ENCODE results near the gene BCL11A. TPM values are rescaled to one million over a fixed set of nuclear protein-coding genes. Genes with fewer than 3 reads are reported as not detected.

BCL11A gene
- total and polyA plus RNA-seq, 9 donors = 0.81 to 5.7 (median 3.2) TPM; not detected in 1

- Histone ChIP-seq H3K36me3 (no peaks in the 10 kb centered on the region), H3K27me3 (no peaks in the 10 kb centered on the region), H3K9me3 (peaks cover 0 to 3% of the 10 kb centered on the region in 2 donors), H3K27ac (no peak overlapping the region), H3K4me3 (no peak overlapping the region), H3K4me1 (ENCODE audit: insufficient read depth) (no peaks in the 10 kb centered on the region)
- DNase-seq = no peak
- TF ChIP-seq CTCF (IDR thresholded peaks at IDR 0.05) = no peak
- TF ChIP-seq POLR2A (IDR thresholded peaks at IDR 0.05) = no peak
- no peak for TF ChIP-seq EP300 (IDR thresholded peaks at IDR 0.05)
- 75 to 87% (median 80%) methylated on average over 2 of the region's 2 CpGs for WGBS, 3 donors
- intact Hi-C loops (cut with DNase I) = no loop called here
These were observed 5.1 kb upstream of the BCL11A start for GRCh38 chr2:60558536-60558935.

GRCh38 chr2:60557486-60557864, 4.0 kb upstream of the BCL11A start:
- no peak overlapping the region for H3K4me3 ChIP-seq
- no peaks in the 10 kb centered on the region for H3K27me3 ChIP-seq
- H3K4me1 ChIP-seq (ENCODE audit: insufficient read depth) = peaks cover under 1% of the 10 kb centered on the region
- 15 to 16% (median 16%) methylated on average over 12 of the region's 12 CpGs for WGBS, 3 donors
- no peaks in the 10 kb centered on the region for H3K36me3 ChIP-seq
- no peak for TF ChIP-seq POLR2A (IDR thresholded peaks at IDR 0.05)
- no peak for TF ChIP-seq EP300 (IDR thresholded peaks at IDR 0.05)
- TF ChIP-seq CTCF (IDR thresholded peaks at IDR 0.05) = no peak
- H3K27ac ChIP-seq = no peak overlapping the region
- H3K9me3 ChIP-seq = peaks cover 0 to 3% of the 10 kb centered on the region in 2 donors
- intact Hi-C loops (cut with DNase I) = no loop called here
- DNase-seq = no peak

GRCh38 chr2:60556576-60557485, 3.4 kb upstream of the BCL11A start:
- TF ChIP-seq EP300 (IDR thresholded peaks at IDR 0.05) (no peak), CTCF (IDR thresholded peaks at IDR 0.05) (no peak), POLR2A (IDR thresholded peaks at IDR 0.05) (no peak)
- H3K4me1 ChIP-seq (ENCODE audit: insufficient read depth) = peaks cover 4% of the 10 kb centered on the region
- no peaks in the 10 kb centered on the region for H3K27me3 ChIP-seq
- intact Hi-C loops (cut with DNase I) = no loop called here
- no peak overlapping the region for H3K27ac ChIP-seq
- H3K4me3 ChIP-seq = no peak overlapping the region
- H3K36me3 ChIP-seq = no peaks in the 10 kb centered on the region
- 3 to 5% (median 4%) methylated on average over 31 of the region's 31 CpGs for WGBS, 3 donors
- peaks cover 0 to 3% of the 10 kb centered on the region in 2 donors for H3K9me3 ChIP-seq
- DNase-seq = no peak

- no peak overlapping the region for H3K27ac ChIP-seq
These were observed 2.7 kb upstream of the BCL11A start for GRCh38 chr2:60556175-60556574.

GRCh38 chr2:60555783-60556139, 2.3 kb upstream of the BCL11A start:
- WGBS, 3 donors = 6 to 12% (median 8%) methylated on average over 5 of the region's 5 CpGs
- Histone ChIP-seq H3K27ac (no peak overlapping the region), H3K4me3 (peak overlapping the region; percentile 50), H3K4me1 (ENCODE audit: insufficient read depth) (peaks cover 4% of the 10 kb centered on the region), H3K27me3 (no peaks in the 10 kb centered on the region), H3K36me3 (no peaks in the 10 kb centered on the region), H3K9me3 (peaks cover 0 to 3% of the 10 kb centered on the region in 2 donors)
- DNase-seq = no peak
- intact Hi-C loops (cut with DNase I) = no loop called here
- TF ChIP-seq POLR2A (IDR thresholded peaks at IDR 0.05) = no peak
- no peak for TF ChIP-seq CTCF (IDR thresholded peaks at IDR 0.05)
- no peak for TF ChIP-seq EP300 (IDR thresholded peaks at IDR 0.05)

More at GRCh38 chr2:60556175-60556574, 2.7 kb upstream of the BCL11A start:
- Histone ChIP-seq H3K27me3 (no peaks in the 10 kb centered on the region), H3K9me3 (peaks cover 0 to 3% of the 10 kb centered on the region in 2 donors), H3K36me3 (no peaks in the 10 kb centered on the region), H3K4me1 (ENCODE audit: insufficient read depth) (peaks cover 4% of the 10 kb centered on the region), H3K4me3 (no peak overlapping the region)
- TF ChIP-seq POLR2A (IDR thresholded peaks at IDR 0.05) = no peak
- 42 to 57% (median 50%) methylated on average over 5 of the region's 5 CpGs for WGBS, 3 donors
- intact Hi-C loops (cut with DNase I) = no loop called here
- DNase-seq = no peak
